ENCODE measurements around the gene NRXN3.

NRXN3 gene

GRCh38 chr14:79665556-79665955 is 1495.4 kb downstream of the NRXN3 start:
- H3K4me1 ChIP-seq = no peaks in the 10 kb centered on the region
- no peaks in the 10 kb centered on the region for H4K20me1 ChIP-seq
- TF ChIP-seq Cebpa-rat (IDR thresholded peaks at IDR 0.05) = no peak
- H3K4me3 ChIP-seq = no peak overlapping the region
- H3K27ac ChIP-seq = no peak overlapping the region
- H3K27me3 ChIP-seq = no peaks in the 10 kb centered on the region
- no peaks in the 10 kb centered on the region for H3K36me3 ChIP-seq
- H3K9ac ChIP-seq = no peak overlapping the region
- H3K9me3 ChIP-seq (replicated peaks in 1 of 11) = peaks cover 0 to 8% (median 0%) of the 10 kb centered on the region in 11 experiments; a peak in 2 of 22 replicates
- no peak overlapping the region for H3K4me2 ChIP-seq

DNA sequence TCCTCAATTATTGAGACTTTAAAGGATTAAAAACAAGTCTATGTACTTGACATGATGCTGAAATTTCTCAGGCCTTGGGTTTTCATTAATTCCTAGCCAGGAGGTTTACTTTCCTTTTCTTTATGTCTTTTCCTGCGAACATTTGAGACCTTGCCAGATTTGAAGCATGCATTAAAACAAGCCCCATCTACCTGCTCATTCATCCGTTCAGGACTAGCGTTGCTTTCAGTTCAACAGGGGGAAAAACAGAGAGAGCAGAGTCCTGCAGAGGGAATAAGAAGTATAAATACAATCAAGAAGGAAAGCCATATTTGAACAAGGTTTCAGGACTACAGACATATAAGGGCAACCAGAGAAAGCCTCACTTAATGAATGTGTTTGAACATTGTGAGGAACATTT is 1498.8 kb downstream of the NRXN3 start:
- Histone ChIP-seq H3K36me3 (no peaks in the 10 kb centered on the region), H3K27ac (no peak overlapping the region), H3K4me1 (no peaks in the 10 kb centered on the region), H3K4me3 (no peak overlapping the region), H4K20me1 (no peaks in the 10 kb centered on the region), H3K9ac (no peak overlapping the region), H3K4me2 (no peak overlapping the region), H3K27me3 (no peaks in the 10 kb centered on the region), H3K9me3 (replicated peaks in 1 of 11) (no peaks in the 10 kb centered on the region)
- no peak for TF ChIP-seq Cebpa-rat (IDR thresholded peaks at IDR 0.05)

- no peaks in the 10 kb centered on the region for H3K36me3 ChIP-seq
Measured at GRCh38 chr14:79670811-79671210, 1500.6 kb downstream of the NRXN3 start.

DNA sequence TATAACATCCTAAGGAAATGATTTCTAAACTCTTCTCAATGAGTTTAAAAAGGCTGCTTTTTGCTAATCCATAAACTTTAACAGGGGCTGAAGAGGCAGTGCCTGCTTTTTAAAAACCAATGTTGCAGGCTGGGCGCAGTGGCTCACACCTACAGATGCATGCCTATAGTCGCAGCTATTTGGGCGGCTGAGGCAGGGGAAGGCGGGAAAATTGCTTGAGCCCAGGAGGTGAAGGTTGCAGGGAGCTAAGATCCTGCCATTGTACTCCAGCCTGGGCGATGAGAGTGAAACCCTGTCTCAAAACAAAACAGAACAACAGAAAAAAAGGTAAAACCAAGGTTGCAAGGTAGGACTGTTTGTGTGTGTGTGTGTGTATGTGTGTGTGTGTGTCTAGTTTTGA is 1509.9 kb downstream of the NRXN3 start:
- no peaks in the 10 kb centered on the region for H3K36me3 ChIP-seq
- H3K9ac ChIP-seq = no peak overlapping the region
- H3K4me3 ChIP-seq = no peak overlapping the region
- H3K27ac ChIP-seq = no peak overlapping the region
- no peak overlapping the region for H3K4me2 ChIP-seq
- H3K4me1 ChIP-seq = peaks cover 0 to 5% (median 0%) of the 10 kb centered on the region in 10 experiments; a peak in 4 of 20 replicates
- H4K20me1 ChIP-seq = no peaks in the 10 kb centered on the region
- H3K27me3 ChIP-seq = no peaks in the 10 kb centered on the region
- no peaks in the 10 kb centered on the region for H3K9me3 ChIP-seq (replicated peaks in 1 of 11)
- TF ChIP-seq Cebpa-rat (IDR thresholded peaks at IDR 0.05) = no peak

More at GRCh38 chr14:79670811-79671210, 1500.6 kb downstream of the NRXN3 start:
- no peaks in the 10 kb centered on the region for H3K4me1 ChIP-seq
- no peaks in the 10 kb centered on the region for H3K9me3 ChIP-seq (replicated peaks in 1 of 11)
- H3K27me3 ChIP-seq = no peaks in the 10 kb centered on the region
- no peaks in the 10 kb centered on the region for H4K20me1 ChIP-seq
- H3K9ac ChIP-seq = no peak overlapping the region
- H3K27ac ChIP-seq = no peak overlapping the region
- H3K4me3 ChIP-seq = no peak overlapping the region
- no peak for TF ChIP-seq Cebpa-rat (IDR thresholded peaks at IDR 0.05)
- no peak overlapping the region for H3K4me2 ChIP-seq

DNA sequence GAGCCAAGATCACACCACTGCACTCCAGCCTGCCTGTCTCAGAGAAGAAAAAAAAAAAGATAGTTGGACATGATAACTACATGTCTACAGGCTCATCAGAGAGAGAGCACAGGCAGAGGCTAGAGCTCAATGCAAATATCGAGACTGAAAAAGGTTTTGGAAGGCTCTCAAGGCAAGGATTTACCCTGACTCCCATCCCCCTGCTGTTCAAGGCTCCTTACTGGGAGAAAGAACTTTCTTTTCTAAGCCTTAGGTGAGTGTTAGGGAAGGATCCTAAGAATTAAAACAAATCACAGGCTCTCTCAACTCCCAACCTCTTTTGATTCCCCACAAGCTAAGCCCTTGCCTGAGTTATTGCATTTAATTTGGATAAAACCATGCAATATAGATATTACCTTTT is 1516.0 kb downstream of the NRXN3 start:
- no peaks in the 10 kb centered on the region for H3K36me3 ChIP-seq
- no peak overlapping the region for H3K27ac ChIP-seq
- no peaks in the 10 kb centered on the region for H4K20me1 ChIP-seq
- no peak overlapping the region for H3K4me3 ChIP-seq
- no peak overlapping the region for H3K9ac ChIP-seq
- no peak for TF ChIP-seq Cebpa-rat (IDR thresholded peaks at IDR 0.05)
- peaks cover 0 to 6% (median 0%) of the 10 kb centered on the region in 10 experiments; a peak in 4 of 20 replicates for H3K4me1 ChIP-seq
- H3K4me2 ChIP-seq = no peak overlapping the region
- H3K9me3 ChIP-seq (replicated peaks in 1 of 11) = no peaks in the 10 kb centered on the region
- no peaks in the 10 kb centered on the region for H3K27me3 ChIP-seq

DNA sequence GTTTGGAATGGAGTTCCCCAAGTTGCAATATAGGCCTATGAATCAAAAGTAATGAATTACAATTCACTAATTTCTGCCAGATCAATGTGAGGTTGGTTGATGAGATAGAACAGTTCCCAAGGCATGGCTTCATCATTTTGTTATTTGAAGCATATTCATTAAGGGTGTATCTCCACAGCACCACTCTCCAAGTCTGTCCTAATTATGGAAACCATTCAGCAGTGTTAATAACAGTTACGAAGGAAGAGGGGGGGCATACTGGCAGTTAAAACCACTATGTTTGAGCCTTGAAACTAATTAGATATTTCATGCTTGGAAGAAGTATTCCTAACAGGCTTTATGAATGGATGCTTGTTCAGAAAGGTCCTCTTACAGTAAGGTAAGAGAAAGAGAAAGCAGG is 1520.8 kb downstream of the NRXN3 start:
- no peak for TF ChIP-seq Cebpa-rat (IDR thresholded peaks at IDR 0.05)
- Histone ChIP-seq H3K27me3 (no peaks in the 10 kb centered on the region), H4K20me1 (no peaks in the 10 kb centered on the region), H3K9me3 (replicated peaks in 1 of 11) (no peaks in the 10 kb centered on the region), H3K36me3 (no peaks in the 10 kb centered on the region), H3K9ac (no peak overlapping the region), H3K27ac (no peak overlapping the region), H3K4me3 (no peak overlapping the region), H3K4me2 (no peak overlapping the region), H3K4me1 (no peaks in the 10 kb centered on the region)

DNA sequence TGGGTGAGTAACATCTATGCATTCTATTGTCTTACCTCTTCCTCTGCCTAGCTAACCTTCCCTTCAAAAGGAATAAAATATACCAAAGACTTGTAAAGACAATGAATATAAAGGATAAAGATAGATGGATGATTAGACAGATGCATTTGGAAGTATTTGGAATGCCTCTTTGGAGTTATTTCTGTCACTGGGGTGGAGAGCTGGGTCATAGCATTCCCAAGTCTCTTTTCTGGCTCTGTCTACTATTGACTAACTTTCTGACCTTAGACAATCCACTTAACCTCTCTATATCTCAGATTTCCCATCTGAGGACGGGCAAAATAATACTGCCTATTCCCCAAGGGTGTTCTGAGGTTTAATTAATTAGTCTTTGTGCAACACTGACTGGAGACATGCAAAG is 1523.8 kb downstream of the NRXN3 start:
- TF ChIP-seq Cebpa-rat (IDR thresholded peaks at IDR 0.05) = no peak
- Histone ChIP-seq H3K4me3 (no peak overlapping the region), H4K20me1 (no peaks in the 10 kb centered on the region)

GRCh38 chr14:79695307-79695706 is 1525.1 kb downstream of the NRXN3 start:
- H3K4me3 ChIP-seq = no peak overlapping the region
- H3K27ac ChIP-seq = no peak overlapping the region
- no peaks in the 10 kb centered on the region for H3K4me1 ChIP-seq
- TF ChIP-seq Cebpa-rat (IDR thresholded peaks at IDR 0.05) = no peak
- no peaks in the 10 kb centered on the region for H3K9me3 ChIP-seq (replicated peaks in 1 of 11)
- H4K20me1 ChIP-seq = no peaks in the 10 kb centered on the region
- H3K36me3 ChIP-seq = no peaks in the 10 kb centered on the region
- no peak overlapping the region for H3K4me2 ChIP-seq
- no peak overlapping the region for H3K9ac ChIP-seq
- no peaks in the 10 kb centered on the region for H3K27me3 ChIP-seq

More for the DNA sequence above, 1523.8 kb downstream of the NRXN3 start:
- no peaks in the 10 kb centered on the region for H3K36me3 ChIP-seq
- no peak overlapping the region for H3K9ac ChIP-seq
- no peaks in the 10 kb centered on the region for H3K27me3 ChIP-seq
- H3K27ac ChIP-seq = no peak overlapping the region
- H3K9me3 ChIP-seq (replicated peaks in 1 of 11) = no peaks in the 10 kb centered on the region
- H3K4me2 ChIP-seq = no peak overlapping the region
- no peaks in the 10 kb centered on the region for H3K4me1 ChIP-seq

- Histone ChIP-seq H3K9me3 (replicated peaks in 1 of 11) (0 out of 22 replicates have a peak, but pooled peaks cover 0 to 3% (median 0%) of the 10 kb centered on the region in 11 experiments), H4K20me1 (no peaks in the 10 kb centered on the region), H3K36me3 (no peaks in the 10 kb centered on the region), H3K4me2 (no peak overlapping the region), H3K9ac (no peak overlapping the region), H3K4me1 (no peaks in the 10 kb centered on the region), H3K27ac (no peak overlapping the region), H3K27me3 (no peaks in the 10 kb centered on the region), H3K4me3 (no peak overlapping the region)
- TF ChIP-seq Cebpa-rat (IDR thresholded peaks at IDR 0.05) = no peak
Measured at GRCh38 chr14:79698298-79698711, 1528.1 kb downstream of the NRXN3 start.

DNA sequence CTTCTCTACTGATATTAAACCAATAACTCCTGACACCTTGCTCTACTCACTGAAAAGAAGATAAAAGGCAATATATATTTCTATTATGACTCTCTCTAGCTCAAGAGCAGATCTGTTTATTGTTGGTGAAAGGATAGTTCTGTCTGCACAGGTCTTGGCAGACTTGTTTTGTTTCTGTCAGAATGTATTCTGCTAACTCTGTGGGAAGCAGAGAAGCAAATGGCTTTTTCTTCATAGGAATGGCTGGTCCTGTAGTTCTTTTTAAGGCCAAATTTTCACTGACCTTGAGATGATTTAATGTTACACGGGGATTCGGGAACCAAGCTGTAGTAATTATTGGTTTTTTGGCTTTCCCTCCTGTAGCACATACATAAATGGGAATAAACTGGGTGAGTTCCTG is 1529.0 kb downstream of the NRXN3 start:
- Histone ChIP-seq H3K27me3 (no peaks in the 10 kb centered on the region), H3K4me3 (no peak overlapping the region), H3K4me1 (no peaks in the 10 kb centered on the region), H3K4me2 (no peak overlapping the region), H3K9me3 (replicated peaks in 1 of 11) (0 out of 22 replicates have a peak, but pooled peaks cover 0 to 3% (median 0%) of the 10 kb centered on the region in 11 experiments), H3K36me3 (no peaks in the 10 kb centered on the region), H3K27ac (no peak overlapping the region), H3K9ac (no peak overlapping the region), H4K20me1 (no peaks in the 10 kb centered on the region)
- no peak for TF ChIP-seq Cebpa-rat (IDR thresholded peaks at IDR 0.05)

All from BLaER1 treated with 17β-estradiol and CSF1 and Interleukin-3, amounts not matched to agents 10 nM and 100 nM (cell line).